ENCODE data around the gene AKR1C3. TPM values are rescaled to one million over a fixed set of nuclear protein-coding genes. Genes with fewer than 3 reads are reported as not detected.

AKR1C3 gene
- total and polyA plus RNA-seq, 2 donors (not counting 3 experiments of a cell fraction or from before 2014, with no cell fraction given), result 27.4 to 32.2 TPM

DNA sequence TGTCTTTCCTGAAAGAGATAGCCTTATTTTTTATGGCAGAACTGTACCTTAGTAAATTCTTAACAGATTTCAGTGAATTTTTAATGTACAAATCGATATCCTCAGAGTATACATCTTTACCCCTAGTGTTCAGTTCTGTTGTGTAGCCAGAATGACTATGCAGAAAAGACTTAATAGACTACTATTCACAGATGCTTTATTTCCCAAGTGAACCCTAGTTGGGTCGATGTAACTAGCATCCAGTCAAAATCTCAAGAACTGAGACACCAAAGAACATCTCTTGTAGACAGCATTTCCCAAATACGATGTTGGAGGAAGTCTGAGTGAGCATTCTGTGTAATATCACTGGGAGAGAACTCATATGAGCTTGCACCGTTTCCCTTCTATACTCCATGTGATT is 1.5 kb downstream of the AKR1C3 start:
- Histone ChIP-seq H3K4me2 (ENCODE audit: insufficient read depth, low read length) (no peak overlapping the region), H3K4me3 (replicated peaks in 1 of 3; ENCODE audit: insufficient read depth in 1 of 3, low read depth in 1 of 3, low read length in 3 of 3) (no peak overlapping the region), H3K79me2 (ENCODE audit: control insufficient read depth, insufficient read depth, low read length) (no peaks in the 10 kb centered on the region), H3K9me3 (replicated peaks; ENCODE audit: control insufficient read depth, insufficient read depth, low read length) (no peaks in the 10 kb centered on the region), H3K36me3 (ENCODE audit: control insufficient read depth in 2 of 2, extremely low read depth in 1 of 2, insufficient read depth in 2 of 2, low read length in 2 of 2) (no peaks in the 10 kb centered on the region), H3K9me1 (replicated peaks; ENCODE audit: control insufficient read depth, extremely low read depth, insufficient read depth, low read length) (no peaks in the 10 kb centered on the region), H2AFZ (ENCODE audit: low read depth, low read length) (no peak overlapping the region), H3K27ac (ENCODE audit: insufficient read depth, low read depth, low read length) (no peak overlapping the region), H4K20me1 (replicated peaks; ENCODE audit: control insufficient read depth, extremely low read depth, insufficient read depth, low read length) (no peaks in the 10 kb centered on the region), H3K9ac (replicated peaks; ENCODE audit: extremely low read depth, insufficient read depth, low read length) (no peak overlapping the region), H3K27me3 (ENCODE audit: control insufficient read depth in 2 of 2, insufficient read depth in 2 of 2, low read length in 2 of 2) (no peaks in the 10 kb centered on the region), H3K4me1 (ENCODE audit: control insufficient read depth, extremely low read depth, insufficient read depth, low read length) (peaks cover 7% of the 10 kb centered on the region)
- POLR2A ChIA-PET, result no interaction called here
- FAIRE-seq (no peak), DNase-seq (ENCODE audit: low read depth, low spot score) (no peak)
- intact Hi-C loops (cut with micrococcal nuclease) (loop anchor here (1.0 to 2.0 kb wide), 2 partner anchors 113 to 339 kb away; no protein-coding TSS in a partner anchor), dilution Hi-C loops (cut with MboI; ENCODE audit: extremely low pct_ligation_motif_present, low sequenced_read_pairs) (no loop called here)
- BruUV-seq (replicated peaks), result no TSS peak
- CTCF ChIA-PET, result interaction anchor here (0.7 to 6.8 kb wide), 3 partner anchors 247 to 340 kb away, joined by 3 to 83 read pairs (median 9); no protein-coding TSS in a partner anchor
- TF ChIP-seq JUN (IDR thresholded peaks at IDR 0.05; ENCODE audit: borderline replicate concordance, insufficient read depth, insufficient read length, low read depth), result no peak
- TF ChIP-seq EZH2 (IDR thresholded peaks at IDR 0.05; ENCODE audit: borderline replicate concordance, low read depth, low read length, severe bottlenecking), result no peak
- TF ChIP-seq GATA2 (IDR thresholded peaks at IDR 0.05; ENCODE audit: insufficient read depth, insufficient read length, low read depth, low read length), result no peak
- no peak for TF ChIP-seq POLR2A (IDR thresholded peaks at IDR 0.05; ENCODE audit: low read depth, low read length)
- no peak for TF ChIP-seq MYC (IDR thresholded peaks at IDR 0.05; ENCODE audit: low read depth, low read length)
- TF ChIP-seq, protein P1, sequence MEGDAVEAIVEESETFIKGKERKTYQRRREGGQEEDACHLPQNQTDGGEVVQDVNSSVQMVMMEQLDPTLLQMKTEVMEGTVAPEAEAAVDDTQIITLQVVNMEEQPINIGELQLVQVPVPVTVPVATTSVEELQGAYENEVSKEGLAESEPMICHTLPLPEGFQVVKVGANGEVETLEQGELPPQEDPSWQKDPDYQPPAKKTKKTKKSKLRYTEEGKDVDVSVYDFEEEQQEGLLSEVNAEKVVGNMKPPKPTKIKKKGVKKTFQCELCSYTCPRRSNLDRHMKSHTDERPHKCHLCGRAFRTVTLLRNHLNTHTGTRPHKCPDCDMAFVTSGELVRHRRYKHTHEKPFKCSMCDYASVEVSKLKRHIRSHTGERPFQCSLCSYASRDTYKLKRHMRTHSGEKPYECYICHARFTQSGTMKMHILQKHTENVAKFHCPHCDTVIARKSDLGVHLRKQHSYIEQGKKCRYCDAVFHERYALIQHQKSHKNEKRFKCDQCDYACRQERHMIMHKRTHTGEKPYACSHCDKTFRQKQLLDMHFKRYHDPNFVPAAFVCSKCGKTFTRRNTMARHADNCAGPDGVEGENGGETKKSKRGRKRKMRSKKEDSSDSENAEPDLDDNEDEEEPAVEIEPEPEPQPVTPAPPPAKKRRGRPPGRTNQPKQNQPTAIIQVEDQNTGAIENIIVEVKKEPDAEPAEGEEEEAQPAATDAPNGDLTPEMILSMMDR (IDR thresholded peaks at IDR 0.05; ENCODE audit: extremely low read depth in 1 of 2, insufficient read depth in 1 of 2, low read depth in 1 of 2, low read length in 2 of 2), result no peak
- no peak for TF ChIP-seq FOS (IDR thresholded peaks at IDR 0.05; ENCODE audit: borderline replicate concordance, insufficient read depth, low read length)
- TF ChIP-seq, protein P2, sequence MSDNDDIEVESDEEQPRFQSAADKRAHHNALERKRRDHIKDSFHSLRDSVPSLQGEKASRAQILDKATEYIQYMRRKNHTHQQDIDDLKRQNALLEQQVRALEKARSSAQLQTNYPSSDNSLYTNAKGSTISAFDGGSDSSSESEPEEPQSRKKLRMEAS (IDR thresholded peaks at IDR 0.05; ENCODE audit: insufficient read depth, insufficient read length), result no peak
- no peak for TF ChIP-seq POLR2AphosphoS5 (IDR thresholded peaks at IDR 0.05; ENCODE audit: insufficient read depth, low read depth, low read length)
